ENCODE measurements around the gene APBA2.

APBA2 gene

GRCh38 chr15:29003191-29003839 lies 117.5 kb downstream of the APBA2 start:
- H3K4me1 ChIP-seq (ENCODE audit: control insufficient read depth in 5 of 5, insufficient read depth in 5 of 5, low read length in 5 of 5) = no peaks in the 10 kb centered on the region
- H3K27me3 ChIP-seq (ENCODE audit: control insufficient read depth in 5 of 5, insufficient read depth in 4 of 5, low read length in 5 of 5) = no peaks in the 10 kb centered on the region
- no peak overlapping the region for H3K9ac ChIP-seq (ENCODE audit: low read length in 5 of 5)
- H3K9me3 ChIP-seq (ENCODE audit: control insufficient read depth in 5 of 5, low read length in 5 of 5) = no peaks in the 10 kb centered on the region
- H3K36me3 ChIP-seq (ENCODE audit: control insufficient read depth in 5 of 5, insufficient read depth in 5 of 5, low read length in 5 of 5) = no peaks in the 10 kb centered on the region
- no peak overlapping the region for H3K27ac ChIP-seq (ENCODE audit: low read depth, low read length)
- no peak overlapping the region for H3K4me3 ChIP-seq (ENCODE audit: low read depth in 1 of 5, low read length in 5 of 5)

- H3K27me3 ChIP-seq (ENCODE audit: control insufficient read depth in 5 of 5, insufficient read depth in 4 of 5, low read length in 5 of 5) = no peaks in the 10 kb centered on the region
- no peak overlapping the region for H3K9ac ChIP-seq (ENCODE audit: low read length in 5 of 5)
- no peaks in the 10 kb centered on the region for H3K9me3 ChIP-seq (ENCODE audit: control insufficient read depth in 5 of 5, low read length in 5 of 5)
- no peaks in the 10 kb centered on the region for H3K4me1 ChIP-seq (ENCODE audit: control insufficient read depth in 5 of 5, insufficient read depth in 5 of 5, low read length in 5 of 5)
- H3K27ac ChIP-seq (ENCODE audit: low read depth, low read length) = no peak overlapping the region
- H3K4me3 ChIP-seq (ENCODE audit: low read depth in 1 of 5, low read length in 5 of 5) = no peak overlapping the region
- H3K36me3 ChIP-seq (ENCODE audit: control insufficient read depth in 5 of 5, insufficient read depth in 5 of 5, low read length in 5 of 5) = no peaks in the 10 kb centered on the region
Observed at GRCh38 chr15:29003840-29004233, 118.1 kb downstream of the APBA2 start.

GRCh38 chr15:29005931-29006330 lies 120.2 kb downstream of the APBA2 start:
- H3K27me3 ChIP-seq (ENCODE audit: control insufficient read depth in 5 of 5, insufficient read depth in 4 of 5, low read length in 5 of 5) = no peaks in the 10 kb centered on the region
- no peaks in the 10 kb centered on the region for H3K4me1 ChIP-seq (ENCODE audit: control insufficient read depth in 5 of 5, insufficient read depth in 5 of 5, low read length in 5 of 5)
- H3K27ac ChIP-seq (ENCODE audit: low read depth, low read length) = no peak overlapping the region
- no peaks in the 10 kb centered on the region for H3K36me3 ChIP-seq (ENCODE audit: control insufficient read depth in 5 of 5, insufficient read depth in 5 of 5, low read length in 5 of 5)
- H3K9ac ChIP-seq (ENCODE audit: low read length in 5 of 5) = no peak overlapping the region
- H3K4me3 ChIP-seq (ENCODE audit: low read depth in 1 of 5, low read length in 5 of 5) = no peak overlapping the region
- no peaks in the 10 kb centered on the region for H3K9me3 ChIP-seq (ENCODE audit: control insufficient read depth in 5 of 5, low read length in 5 of 5)

- H3K4me1 ChIP-seq (ENCODE audit: control insufficient read depth in 5 of 5, insufficient read depth in 5 of 5, low read length in 5 of 5) = no peaks in the 10 kb centered on the region
- no peaks in the 10 kb centered on the region for H3K27me3 ChIP-seq (ENCODE audit: control insufficient read depth in 5 of 5, insufficient read depth in 4 of 5, low read length in 5 of 5)
- no peak overlapping the region for H3K27ac ChIP-seq (ENCODE audit: low read depth, low read length)
- no peaks in the 10 kb centered on the region for H3K9me3 ChIP-seq (ENCODE audit: control insufficient read depth in 5 of 5, low read length in 5 of 5)
- H3K4me3 ChIP-seq (ENCODE audit: low read depth in 1 of 5, low read length in 5 of 5) = no peak overlapping the region
- H3K36me3 ChIP-seq (ENCODE audit: control insufficient read depth in 5 of 5, insufficient read depth in 5 of 5, low read length in 5 of 5) = no peaks in the 10 kb centered on the region
- H3K9ac ChIP-seq (ENCODE audit: low read length in 5 of 5) = no peak overlapping the region
Observed at GRCh38 chr15:29008846-29009245, 123.1 kb downstream of the APBA2 start.

GRCh38 chr15:29012097-29012496 lies 126.3 kb downstream of the APBA2 start:
- Histone ChIP-seq H3K4me3 (ENCODE audit: low read depth in 1 of 5, low read length in 5 of 5) (no peak overlapping the region), H3K27me3 (ENCODE audit: control insufficient read depth in 5 of 5, insufficient read depth in 4 of 5, low read length in 5 of 5) (no peaks in the 10 kb centered on the region), H3K4me1 (ENCODE audit: control insufficient read depth in 5 of 5, insufficient read depth in 5 of 5, low read length in 5 of 5) (no peaks in the 10 kb centered on the region), H3K9me3 (ENCODE audit: control insufficient read depth in 5 of 5, low read length in 5 of 5) (no peaks in the 10 kb centered on the region), H3K9ac (ENCODE audit: low read length in 5 of 5) (no peak overlapping the region), H3K27ac (ENCODE audit: low read depth, low read length) (no peak overlapping the region), H3K36me3 (ENCODE audit: control insufficient read depth in 5 of 5, insufficient read depth in 5 of 5, low read length in 5 of 5) (no peaks in the 10 kb centered on the region)

GRCh38 chr15:29014493-29014892 lies 128.7 kb downstream of the APBA2 start:
- Histone ChIP-seq H3K27me3 (ENCODE audit: control insufficient read depth in 5 of 5, insufficient read depth in 4 of 5, low read length in 5 of 5) (no peaks in the 10 kb centered on the region), H3K4me1 (ENCODE audit: control insufficient read depth in 5 of 5, insufficient read depth in 5 of 5, low read length in 5 of 5) (no peaks in the 10 kb centered on the region), H3K9me3 (ENCODE audit: control insufficient read depth in 5 of 5, low read length in 5 of 5) (no peaks in the 10 kb centered on the region), H3K4me3 (ENCODE audit: low read depth in 1 of 5, low read length in 5 of 5) (no peak overlapping the region), H3K36me3 (ENCODE audit: control insufficient read depth in 5 of 5, insufficient read depth in 5 of 5, low read length in 5 of 5) (no peaks in the 10 kb centered on the region), H3K27ac (ENCODE audit: low read depth, low read length) (no peak overlapping the region), H3K9ac (ENCODE audit: low read length in 5 of 5) (no peak overlapping the region)

- Histone ChIP-seq H3K4me3 (ENCODE audit: low read depth in 1 of 5, low read length in 5 of 5) (no peak overlapping the region), H3K27me3 (ENCODE audit: control insufficient read depth in 5 of 5, insufficient read depth in 4 of 5, low read length in 5 of 5) (no peaks in the 10 kb centered on the region), H3K9ac (ENCODE audit: low read length in 5 of 5) (no peak overlapping the region), H3K27ac (ENCODE audit: low read depth, low read length) (no peak overlapping the region), H3K9me3 (ENCODE audit: control insufficient read depth in 5 of 5, low read length in 5 of 5) (no peaks in the 10 kb centered on the region), H3K4me1 (ENCODE audit: control insufficient read depth in 5 of 5, insufficient read depth in 5 of 5, low read length in 5 of 5) (no peaks in the 10 kb centered on the region), H3K36me3 (ENCODE audit: control insufficient read depth in 5 of 5, insufficient read depth in 5 of 5, low read length in 5 of 5) (no peaks in the 10 kb centered on the region)
Observed at GRCh38 chr15:29016518-29016917, 130.7 kb downstream of the APBA2 start.

- no peaks in the 10 kb centered on the region for H3K4me1 ChIP-seq (ENCODE audit: control insufficient read depth in 5 of 5, insufficient read depth in 5 of 5, low read length in 5 of 5)
- H3K4me3 ChIP-seq (ENCODE audit: low read depth in 1 of 5, low read length in 5 of 5) = no peak overlapping the region
- no peaks in the 10 kb centered on the region for H3K27me3 ChIP-seq (ENCODE audit: control insufficient read depth in 5 of 5, insufficient read depth in 4 of 5, low read length in 5 of 5)
- H3K36me3 ChIP-seq (ENCODE audit: control insufficient read depth in 5 of 5, insufficient read depth in 5 of 5, low read length in 5 of 5) = no peaks in the 10 kb centered on the region
- no peak overlapping the region for H3K9ac ChIP-seq (ENCODE audit: low read length in 5 of 5)
- H3K27ac ChIP-seq (ENCODE audit: low read depth, low read length) = no peak overlapping the region
- no peaks in the 10 kb centered on the region for H3K9me3 ChIP-seq (ENCODE audit: control insufficient read depth in 5 of 5, low read length in 5 of 5)
Observed at GRCh38 chr15:29018120-29018805, 132.5 kb downstream of the APBA2 start.

- H3K27ac ChIP-seq (ENCODE audit: low read depth, low read length) = no peak overlapping the region
- no peak overlapping the region for H3K9ac ChIP-seq (ENCODE audit: low read length in 5 of 5)
- no peaks in the 10 kb centered on the region for H3K4me1 ChIP-seq (ENCODE audit: control insufficient read depth in 5 of 5, insufficient read depth in 5 of 5, low read length in 5 of 5)
- H3K4me3 ChIP-seq (ENCODE audit: low read depth in 1 of 5, low read length in 5 of 5) = no peak overlapping the region
- H3K27me3 ChIP-seq (ENCODE audit: control insufficient read depth in 5 of 5, insufficient read depth in 4 of 5, low read length in 5 of 5) = no peaks in the 10 kb centered on the region
- no peaks in the 10 kb centered on the region for H3K9me3 ChIP-seq (ENCODE audit: control insufficient read depth in 5 of 5, low read length in 5 of 5)
- no peaks in the 10 kb centered on the region for H3K36me3 ChIP-seq (ENCODE audit: control insufficient read depth in 5 of 5, insufficient read depth in 5 of 5, low read length in 5 of 5)
Observed at GRCh38 chr15:29018995-29019976, 133.5 kb downstream of the APBA2 start.

- H3K9ac ChIP-seq (ENCODE audit: low read length in 5 of 5) = no peak overlapping the region
- H3K9me3 ChIP-seq (ENCODE audit: control insufficient read depth in 5 of 5, low read length in 5 of 5) = no peaks in the 10 kb centered on the region
- H3K27me3 ChIP-seq (ENCODE audit: control insufficient read depth in 5 of 5, insufficient read depth in 4 of 5, low read length in 5 of 5) = no peaks in the 10 kb centered on the region
- no peaks in the 10 kb centered on the region for H3K36me3 ChIP-seq (ENCODE audit: control insufficient read depth in 5 of 5, insufficient read depth in 5 of 5, low read length in 5 of 5)
- H3K27ac ChIP-seq (ENCODE audit: low read depth, low read length) = no peak overlapping the region
- H3K4me3 ChIP-seq (ENCODE audit: low read depth in 1 of 5, low read length in 5 of 5) = no peak overlapping the region
- H3K4me1 ChIP-seq (ENCODE audit: control insufficient read depth in 5 of 5, insufficient read depth in 5 of 5, low read length in 5 of 5) = no peaks in the 10 kb centered on the region
Observed at GRCh38 chr15:29021857-29022256, 136.1 kb downstream of the APBA2 start.

Data from subcutaneous abdominal adipose tissue (tissue), 5 donors.